Stimulated activated naive CD4-positive, alpha-beta T cell treated with Interleukin-2 at 50 U/mL for 16 hours (primary cell): ENCODE results near the gene DCTD.

Source experiments
- DNase-seq: peaks from one replicate; lab custom pipeline; 2025; lab: John Stamatoyannopoulos, UW

DCTD gene

GRCh38 chr4:182869697-182870096 is 47.5 kb downstream of the DCTD start:
- DNase-seq, result no peak

- DNase-seq, result no peak
Measured at GRCh38 chr4:182866746-182867145, 50.4 kb downstream of the DCTD start.

- DNase-seq, result no peak
Measured at GRCh38 chr4:182863501-182863900, 53.7 kb downstream of the DCTD start.

GRCh38 chr4:182862921-182863320 is 54.3 kb downstream of the DCTD start:
- DNase-seq, result no peak

GRCh38 chr4:182862141-182862875 is 54.9 kb downstream of the DCTD start:
- DNase-seq, result no peak

- no peak for DNase-seq
Measured at GRCh38 chr4:182861346-182861745, 55.8 kb downstream of the DCTD start.

GRCh38 chr4:182859730-182860129 is 57.5 kb downstream of the DCTD start:
- no peak for DNase-seq

GRCh38 chr4:182858711-182859110 is 58.5 kb downstream of the DCTD start:
- no peak for DNase-seq

GRCh38 chr4:182856862-182857261 is 60.3 kb downstream of the DCTD start:
- no peak for DNase-seq

- no peak for DNase-seq
Measured at GRCh38 chr4:182855877-182856276, 61.3 kb downstream of the DCTD start.

GRCh38 chr4:182855312-182855711 is 61.9 kb downstream of the DCTD start:
- DNase-seq, result no peak

- no peak for DNase-seq
Measured at GRCh38 chr4:182854466-182854865, 62.7 kb downstream of the DCTD start.

GRCh38 chr4:182853731-182854330 is 63.4 kb downstream of the DCTD start:
- DNase-seq, result no peak

- DNase-seq, result no peak
Measured at GRCh38 chr4:182848685-182849084, 68.5 kb downstream of the DCTD start.

- no peak for DNase-seq
Measured at GRCh38 chr4:182847576-182848450, 69.4 kb downstream of the DCTD start.

- DNase-seq, result no peak
Measured at GRCh38 chr4:182846036-182846435, 71.2 kb downstream of the DCTD start.

GRCh38 chr4:182845618-182846017 is 71.6 kb downstream of the DCTD start:
- DNase-seq, result no peak

GRCh38 chr4:182843808-182844325 is 73.3 kb downstream of the DCTD start:
- no peak for DNase-seq

- no peak for DNase-seq
Measured at GRCh38 chr4:182842759-182843390, 74.3 kb downstream of the DCTD start.

GRCh38 chr4:182842104-182842600 is 75.0 kb downstream of the DCTD start:
- DNase-seq, result no peak

GRCh38 chr4:182840108-182840507 is 77.1 kb downstream of the DCTD start:
- no peak for DNase-seq
